Left hindlimb (tissue), 1 donor: ENCODE results near the gene TCF12.
"Not testable (repeated sequence)": the region's sequence is repeated elsewhere in the genome, so short reads cannot be mapped to it uniquely, and the experiment has no call there.

Source experiments
- DNase-seq: peaks from one replicate; pipeline ENCODE4 v3.0.0-alpha.2; 2018

TCF12 gene

GRCh38 chr15:57147621-57148020 lies 229.2 kb downstream of the TCF12 start:
- no peak for DNase-seq

- no peak for DNase-seq
These were observed 229.8 kb downstream of the TCF12 start for GRCh38 chr15:57148262-57148661.

GRCh38 chr15:57149196-57149595 lies 230.8 kb downstream of the TCF12 start:
- DNase-seq, result no peak

- no peak for DNase-seq
These were observed 231.8 kb downstream of the TCF12 start for GRCh38 chr15:57150066-57150865.

GRCh38 chr15:57150866-57151203 lies 232.4 kb downstream of the TCF12 start:
- DNase-seq, result not testable (repeated sequence)

- DNase-seq, result no peak
These were observed 233.7 kb downstream of the TCF12 start for GRCh38 chr15:57152133-57152532.

GRCh38 chr15:57152666-57153539 lies 234.5 kb downstream of the TCF12 start:
- DNase-seq, result no peak

- no peak for DNase-seq
These were observed 237.9 kb downstream of the TCF12 start for GRCh38 chr15:57156210-57156884.

GRCh38 chr15:57158589-57158988 lies 240.1 kb downstream of the TCF12 start:
- DNase-seq, result no peak

GRCh38 chr15:57158997-57159668 lies 240.7 kb downstream of the TCF12 start:
- DNase-seq, result no peak

- DNase-seq, result no peak
These were observed 241.3 kb downstream of the TCF12 start for GRCh38 chr15:57159767-57160166.

- DNase-seq, result no peak
These were observed 242.5 kb downstream of the TCF12 start for GRCh38 chr15:57160823-57161560.

GRCh38 chr15:57164251-57164650 lies 245.8 kb downstream of the TCF12 start:
- DNase-seq, result not testable (repeated sequence)

GRCh38 chr15:57165992-57166391 lies 247.5 kb downstream of the TCF12 start:
- DNase-seq, result no peak

GRCh38 chr15:57167821-57168395 lies 249.5 kb downstream of the TCF12 start:
- no peak for DNase-seq

GRCh38 chr15:57169643-57170042 lies 251.2 kb downstream of the TCF12 start:
- no peak for DNase-seq

- DNase-seq, result no peak
These were observed 253.0 kb downstream of the TCF12 start for GRCh38 chr15:57171426-57171825.

- DNase-seq, result no peak
These were observed 254.5 kb downstream of the TCF12 start for GRCh38 chr15:57172925-57173324.

GRCh38 chr15:57183041-57183440 lies 264.6 kb downstream of the TCF12 start:
- DNase-seq, result no peak

- DNase-seq, result no peak
These were observed 265.3 kb downstream of the TCF12 start for GRCh38 chr15:57183614-57184344.

GRCh38 chr15:57184502-57184901 lies 266.1 kb downstream of the TCF12 start:
- DNase-seq, result no peak
